Measurements from ENCODE around the gene SMOC2.

The SMOC2 gene

GRCh38 chr6:168516944-168517741, 76.2 kb downstream of the SMOC2 start:
- DNase-seq (ENCODE audit: low read depth in 2 of 2) = no peak

DNA sequence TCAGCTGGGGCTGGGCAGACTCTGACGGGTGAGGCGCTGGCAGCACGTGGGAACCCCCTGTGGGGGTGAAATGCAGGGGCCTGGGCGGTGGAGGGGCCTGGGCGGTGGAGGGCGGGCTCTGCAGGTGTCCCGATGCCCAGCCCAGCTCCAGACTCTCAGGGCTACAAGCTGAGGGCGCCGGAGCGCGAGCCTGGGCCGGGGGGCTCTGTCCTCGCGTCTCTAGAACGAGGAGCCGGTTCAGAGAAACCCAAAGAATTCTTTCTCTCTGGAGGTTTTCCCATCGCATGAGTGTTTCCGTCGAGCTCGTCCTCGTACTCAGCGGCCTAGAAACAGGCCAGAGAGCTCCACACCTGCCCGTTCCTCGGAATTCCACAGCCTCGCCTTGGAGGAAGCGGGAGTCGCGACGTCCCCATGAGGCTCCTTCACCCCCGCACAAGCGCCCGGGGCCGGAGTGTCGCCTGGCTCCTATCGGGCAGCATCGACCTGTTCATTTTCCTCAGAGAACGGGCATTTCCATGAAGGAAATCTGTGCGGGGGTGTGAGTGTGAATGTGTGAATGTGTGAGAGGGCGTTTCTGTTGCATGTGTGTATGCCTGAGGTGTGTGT, 76.9 kb downstream of the SMOC2 start:
- DNase-seq (ENCODE audit: low read depth in 2 of 2) = no peak

DNA sequence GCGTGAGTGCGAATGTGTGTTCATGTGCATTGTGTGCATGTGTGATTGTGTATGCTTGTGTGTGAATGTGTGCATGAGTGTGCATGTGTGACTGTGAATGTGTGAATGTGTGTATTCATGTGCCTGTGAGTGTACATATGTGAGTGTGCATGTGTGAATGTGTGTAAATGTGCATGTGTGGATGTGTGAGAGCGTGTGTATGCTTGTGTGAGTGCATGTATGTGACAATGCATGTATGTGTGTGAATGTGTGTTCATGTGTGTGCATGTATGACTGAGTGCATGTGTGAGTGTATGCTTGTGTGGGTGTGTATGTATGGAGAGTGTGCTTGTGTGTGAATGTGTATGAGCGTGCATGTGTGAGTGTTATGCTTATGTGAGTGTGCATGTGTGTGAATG, 77.4 kb downstream of the SMOC2 start:
- no peak for DNase-seq (ENCODE audit: low read depth in 2 of 2)

GRCh38 chr6:168518867-168519266, 77.9 kb downstream of the SMOC2 start:
- no peak for DNase-seq (ENCODE audit: low read depth in 2 of 2)

DNA sequence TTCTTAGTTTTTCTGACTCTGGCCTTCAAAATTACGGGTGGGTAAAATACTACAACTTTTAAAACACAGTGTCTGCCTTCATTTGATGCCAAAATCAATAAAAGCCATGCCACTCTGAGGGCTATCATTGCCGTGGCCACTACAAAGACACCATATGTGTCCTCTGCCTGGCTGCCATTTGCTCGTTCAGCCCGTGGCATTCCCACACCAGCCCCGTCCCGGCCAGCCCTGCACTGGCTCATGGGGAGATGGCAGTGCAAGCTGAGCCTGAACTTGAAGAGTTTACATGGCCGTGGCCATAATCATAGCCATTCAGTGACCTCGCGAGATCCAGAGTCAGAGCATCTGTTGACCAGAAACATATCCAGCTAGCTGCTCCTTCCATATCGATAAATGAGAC, 79.2 kb downstream of the SMOC2 start:
- no peak for DNase-seq (ENCODE audit: low read depth in 2 of 2)

DNA sequence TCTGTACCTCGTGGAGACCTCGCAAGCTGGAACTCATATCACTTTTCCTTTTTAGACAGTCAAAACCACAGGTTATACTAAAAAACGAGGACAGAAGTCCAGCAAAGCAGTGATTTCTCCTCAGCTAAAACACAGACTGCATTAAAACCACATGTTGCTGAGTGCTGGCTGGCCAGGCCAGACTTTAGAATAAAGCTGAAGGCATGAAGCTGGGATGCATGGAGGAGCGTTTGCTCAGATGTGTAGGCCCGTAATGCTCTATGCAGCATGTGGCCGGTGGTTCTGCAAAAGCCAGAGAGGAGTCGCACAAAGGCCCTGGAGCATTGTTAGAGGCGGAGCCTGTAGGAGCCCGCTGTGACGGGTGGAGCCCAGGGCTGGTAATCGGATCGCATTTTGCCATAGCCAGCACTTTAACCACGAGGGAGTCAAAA, 83.6 kb downstream of the SMOC2 start:
- no peak for DNase-seq (ENCODE audit: low read depth in 2 of 2)

DNA sequence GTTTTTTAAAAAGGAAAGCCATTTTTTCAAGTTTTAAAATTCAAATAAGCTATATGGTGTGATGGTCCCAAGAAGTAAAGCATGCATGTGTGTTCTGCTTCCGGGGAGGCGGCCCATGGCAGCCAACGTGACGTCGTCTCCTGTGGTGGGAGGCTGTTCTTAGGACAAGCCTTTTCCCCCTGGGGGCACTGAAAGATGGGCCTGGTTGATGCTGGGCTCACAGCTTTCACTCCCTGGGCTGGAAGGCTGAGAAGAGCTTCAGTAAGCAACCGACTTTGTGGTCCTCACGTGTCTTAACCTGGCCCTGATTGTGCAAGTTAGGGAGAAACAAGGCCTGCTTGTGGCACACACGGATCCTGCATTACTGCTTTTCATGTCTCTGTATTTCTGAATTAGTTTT, 84.1 kb downstream of the SMOC2 start:
- no peak for DNase-seq (ENCODE audit: low read depth in 2 of 2)

- no peak for DNase-seq (ENCODE audit: low read depth in 2 of 2)
Measured at GRCh38 chr6:168525926-168526630, 85.1 kb downstream of the SMOC2 start.

DNA sequence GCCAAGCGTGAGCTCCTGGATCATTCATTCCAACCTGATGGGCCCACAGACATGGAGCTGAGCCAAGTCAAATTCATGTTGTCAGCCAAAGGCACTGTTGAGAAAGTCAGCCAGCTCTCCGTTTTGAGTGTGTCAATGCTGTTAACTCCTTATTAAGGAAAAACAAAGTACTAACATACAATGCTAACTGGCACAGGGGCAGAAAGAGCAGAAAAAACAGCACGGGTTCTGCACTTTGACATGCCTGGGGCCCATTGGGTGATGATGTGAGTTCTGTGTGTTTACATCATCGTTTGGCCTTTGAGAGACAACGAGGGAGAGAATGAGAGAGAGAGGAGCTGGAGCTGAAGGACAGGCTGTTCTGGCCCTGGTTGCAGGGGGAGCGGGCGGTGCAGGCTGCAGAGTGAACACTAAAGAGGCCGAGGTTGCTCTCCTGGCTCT, 85.9 kb downstream of the SMOC2 start:
- DNase-seq (ENCODE audit: low read depth in 2 of 2) = no peak

GRCh38 chr6:168527451-168528210, 86.6 kb downstream of the SMOC2 start:
- no peak for DNase-seq (ENCODE audit: low read depth in 2 of 2)

- no peak for DNase-seq (ENCODE audit: low read depth in 2 of 2)
Measured at GRCh38 chr6:168528474-168529095, 87.6 kb downstream of the SMOC2 start.

GRCh38 chr6:168529214-168529613, 88.2 kb downstream of the SMOC2 start:
- DNase-seq (ENCODE audit: low read depth in 2 of 2) = no peak

DNA sequence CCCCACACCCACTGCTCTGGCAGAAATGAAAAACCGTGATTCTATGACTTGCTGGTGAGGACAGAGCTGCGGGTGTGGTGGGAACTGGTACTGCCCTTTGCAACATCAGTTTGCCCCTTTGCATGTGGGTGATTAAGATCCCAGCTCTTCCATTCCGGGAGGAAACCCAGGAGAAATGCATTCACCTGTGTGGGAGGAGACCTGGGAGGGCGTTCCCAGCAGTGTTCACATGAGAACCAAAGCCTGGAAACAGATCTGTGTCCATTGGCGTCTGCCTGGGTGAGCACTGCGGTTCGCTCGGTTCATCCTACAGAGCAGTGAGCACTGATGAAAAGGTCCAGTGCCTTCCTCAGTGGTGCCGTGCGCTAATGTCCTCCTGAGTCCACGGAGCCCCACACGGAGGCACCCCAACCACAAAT, 89.7 kb downstream of the SMOC2 start:
- DNase-seq (ENCODE audit: low read depth in 2 of 2) = no peak

DNA sequence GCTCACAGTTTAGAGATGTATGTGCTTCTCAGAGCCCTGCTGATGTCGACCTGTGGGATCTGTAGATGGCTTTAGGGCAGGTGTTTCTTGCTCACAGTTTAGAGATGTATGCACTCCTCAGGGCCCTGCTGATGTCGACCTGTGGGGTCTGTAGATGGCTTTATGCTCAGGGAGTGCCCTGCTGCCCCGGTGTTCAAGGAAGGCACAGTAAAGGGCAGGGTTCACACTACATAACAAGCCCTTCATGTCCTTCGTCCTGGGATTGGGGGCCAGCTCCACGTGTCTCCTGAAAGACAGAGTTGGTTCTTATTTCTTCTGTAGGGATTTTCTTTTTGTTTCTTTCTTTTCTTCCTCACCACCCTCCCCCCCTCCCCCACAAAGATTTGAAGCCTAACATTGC, 91.1 kb downstream of the SMOC2 start:
- no peak for DNase-seq (ENCODE audit: low read depth in 2 of 2)

DNA sequence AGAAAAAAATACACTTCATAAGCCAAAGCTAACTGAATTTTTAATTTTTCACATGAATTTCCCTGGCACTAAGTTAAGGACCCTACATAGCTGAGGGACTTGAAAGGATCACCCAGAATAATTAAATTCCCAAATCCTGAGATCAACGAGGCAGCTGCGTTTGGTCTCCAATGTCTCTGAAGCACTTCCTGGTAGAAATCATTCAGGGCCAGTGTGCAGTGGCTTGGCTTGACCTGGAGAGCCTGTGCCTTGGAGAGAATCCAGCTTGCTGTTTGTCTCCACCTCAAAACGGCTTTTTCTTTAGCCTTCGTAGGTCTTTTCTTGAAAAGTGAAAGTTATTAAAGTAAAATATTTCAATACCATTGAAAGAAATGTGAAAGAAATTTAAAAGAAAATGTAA, 92.4 kb downstream of the SMOC2 start:
- DNase-seq (ENCODE audit: low read depth in 2 of 2) = no peak

DNA sequence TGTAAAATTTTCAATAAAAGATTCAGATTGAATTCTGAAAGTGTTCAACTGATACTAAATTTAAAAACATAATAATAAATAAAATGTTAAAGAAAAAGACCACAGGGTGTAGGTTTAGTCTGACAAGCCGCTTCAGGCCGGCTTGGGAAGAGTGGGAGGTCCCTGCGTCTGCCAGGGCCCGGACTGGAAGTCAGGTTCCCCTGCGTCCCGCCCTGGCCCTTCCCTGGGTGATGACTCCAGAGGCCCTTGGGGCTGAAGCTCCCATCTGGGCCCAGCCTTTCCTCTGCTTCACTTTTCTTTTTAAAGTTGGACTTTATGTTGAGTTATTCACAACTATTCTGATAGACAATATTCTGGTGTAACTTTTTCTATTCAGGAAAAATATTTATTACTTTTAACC, 93.3 kb downstream of the SMOC2 start:
- DNase-seq (ENCODE audit: low read depth in 2 of 2) = no peak

DNA sequence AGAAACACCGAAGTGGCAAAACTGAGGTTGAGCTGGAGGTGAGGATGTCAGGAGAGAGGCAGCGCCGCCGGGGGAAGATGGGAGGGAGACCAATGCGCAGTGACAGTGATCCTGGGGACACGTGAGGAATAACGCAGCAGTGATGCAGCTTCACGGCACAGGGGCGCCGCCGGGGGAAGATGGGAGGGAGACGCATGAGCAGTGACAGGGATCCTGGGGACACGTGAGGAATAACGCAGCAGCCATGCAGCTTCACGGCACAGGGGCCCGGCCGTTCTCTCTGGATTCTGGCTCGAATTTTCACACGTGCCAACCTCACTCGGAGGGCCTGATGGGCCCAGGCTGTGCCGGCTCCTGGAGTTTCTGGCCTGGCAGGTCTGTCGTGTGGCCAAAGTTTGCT, 94.7 kb downstream of the SMOC2 start:
- DNase-seq (ENCODE audit: low read depth in 2 of 2) = no peak

DNA sequence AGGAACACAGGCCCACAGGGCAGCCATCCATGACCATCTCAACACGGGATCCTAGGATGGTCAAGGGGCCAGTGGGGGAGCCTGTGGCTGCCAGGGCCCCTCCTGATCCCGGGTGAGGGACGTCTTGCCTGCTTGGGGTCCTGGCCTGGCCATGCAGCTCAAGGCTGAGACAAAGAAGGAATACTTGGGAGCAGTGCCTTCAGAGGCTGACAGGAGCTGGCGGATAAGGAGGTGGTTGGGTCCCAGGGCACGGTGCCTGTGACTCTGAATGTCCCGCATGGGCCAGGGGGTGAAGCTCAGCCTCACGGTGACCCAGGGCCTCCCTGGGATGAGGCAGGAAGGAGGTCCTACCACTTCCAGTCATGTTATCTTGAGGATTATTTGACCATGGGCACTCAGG, 95.2 kb downstream of the SMOC2 start:
- no peak for DNase-seq (ENCODE audit: low read depth in 2 of 2)

DNA sequence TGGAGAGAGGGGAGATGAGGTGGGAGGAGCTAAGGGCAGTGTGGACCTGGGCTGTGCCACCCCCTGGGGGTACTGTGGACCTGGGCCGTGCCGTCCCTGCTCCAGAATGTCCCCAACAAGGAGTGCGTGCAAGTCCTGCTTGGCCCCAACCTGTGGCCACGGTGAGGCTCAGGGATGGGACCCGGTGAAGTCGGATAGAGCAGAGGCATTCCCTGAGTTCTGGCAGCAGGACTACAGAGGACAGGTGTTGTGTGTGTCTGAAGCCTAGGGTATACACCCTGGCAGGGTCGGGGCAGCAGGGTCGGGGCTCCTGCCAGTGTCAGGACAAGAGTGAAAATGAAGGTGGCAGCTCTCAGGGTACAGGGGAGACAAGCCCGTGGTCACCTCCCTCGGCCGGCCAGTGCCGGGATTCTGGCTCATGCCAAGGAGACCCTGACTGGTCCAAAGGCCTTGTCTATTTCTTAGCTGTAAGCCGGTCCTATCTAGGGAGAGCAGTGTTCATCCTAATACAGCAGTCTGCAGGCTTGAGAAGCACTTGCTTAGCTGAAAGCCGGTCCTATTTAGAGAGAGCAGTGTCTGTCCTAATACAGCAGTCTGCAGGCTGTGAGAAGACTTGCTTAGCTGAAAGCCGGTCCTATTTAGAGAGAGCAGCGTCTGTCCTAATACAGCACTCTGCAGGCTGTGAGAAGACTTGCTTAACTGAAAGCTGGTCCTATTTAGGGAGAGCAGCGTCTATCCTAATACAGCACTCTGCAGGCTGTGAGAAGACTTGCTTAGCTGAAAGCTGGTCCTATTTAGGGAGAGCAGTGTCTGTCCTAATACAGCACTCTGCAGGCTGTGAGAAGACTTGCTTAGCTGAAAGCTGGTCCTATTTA, 95.9 kb downstream of the SMOC2 start:
- DNase-seq (ENCODE audit: low read depth in 2 of 2) = no peak

DNA sequence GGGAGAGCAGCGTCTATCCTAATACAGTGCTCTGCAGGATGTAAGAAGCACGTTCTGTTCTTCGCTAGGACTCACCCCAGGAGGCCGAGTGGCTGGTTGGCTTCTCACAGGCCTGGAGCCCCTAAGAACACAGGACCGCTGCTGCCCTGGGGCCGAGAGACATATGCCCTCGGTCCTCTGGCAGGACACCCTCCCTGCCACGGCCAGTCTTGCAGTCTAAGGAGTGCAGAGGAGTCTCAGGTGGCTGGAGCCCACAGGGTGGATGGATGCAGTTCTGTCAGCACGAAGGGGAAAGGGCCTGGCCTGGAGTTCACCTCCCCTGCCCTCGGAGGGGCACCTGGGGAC, 96.5 kb downstream of the SMOC2 start:
- DNase-seq (ENCODE audit: low read depth in 2 of 2) = no peak

Measured in stimulated activated CD8-positive, alpha-beta memory T cell treated with anti-CD3 and anti-CD28 coated beads, Interleukin-2, amount 100 ng/mL, for 1 hour (primary cell).